Measurements from ENCODE around the gene AGPAT4. TPM values are rescaled to one million over a fixed set of nuclear protein-coding genes. Genes with fewer than 3 reads are reported as not detected.

The AGPAT4 gene
- total RNA-seq, 2 donors from 2014 or later: 15.9 to 19.2 TPM

DNA sequence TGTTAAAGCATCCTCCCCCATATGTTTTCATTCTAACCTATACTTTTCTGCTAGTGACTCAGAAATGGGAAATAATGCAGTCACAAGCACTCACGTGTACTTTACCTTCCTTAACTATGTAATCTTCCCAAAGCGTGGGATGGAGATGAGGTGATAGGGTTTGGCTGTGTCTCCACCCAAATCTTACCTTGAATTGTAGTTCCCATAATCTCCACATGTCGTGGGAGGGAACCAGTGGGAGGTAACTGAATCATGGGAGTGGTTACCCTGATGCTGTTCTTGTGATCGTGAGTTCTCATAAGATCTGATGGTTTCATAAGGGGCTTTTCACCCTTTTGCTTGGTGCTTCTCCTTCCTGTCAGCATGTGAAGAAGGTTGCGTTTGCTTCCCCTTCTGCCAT, 35.4 kb downstream of the AGPAT4 start:
- Mint-ChIP-seq H3K4me3 (no peak overlapping the region), H3K27ac (peak overlapping the region; percentile 72), H3K36me3 (ENCODE audit: low read depth) (no peaks in the 10 kb centered on the region), H3K27me3 (no peaks in the 10 kb centered on the region), H3K4me1 (peaks cover 18% of the 10 kb centered on the region)
- DNase-seq (no peak), ATAC-seq (no peak)
- no peaks in the 10 kb centered on the region for H3K9me3 ChIP-seq (ENCODE audit: control insufficient read depth, low read length, poor library complexity, severe bottlenecking)

DNA sequence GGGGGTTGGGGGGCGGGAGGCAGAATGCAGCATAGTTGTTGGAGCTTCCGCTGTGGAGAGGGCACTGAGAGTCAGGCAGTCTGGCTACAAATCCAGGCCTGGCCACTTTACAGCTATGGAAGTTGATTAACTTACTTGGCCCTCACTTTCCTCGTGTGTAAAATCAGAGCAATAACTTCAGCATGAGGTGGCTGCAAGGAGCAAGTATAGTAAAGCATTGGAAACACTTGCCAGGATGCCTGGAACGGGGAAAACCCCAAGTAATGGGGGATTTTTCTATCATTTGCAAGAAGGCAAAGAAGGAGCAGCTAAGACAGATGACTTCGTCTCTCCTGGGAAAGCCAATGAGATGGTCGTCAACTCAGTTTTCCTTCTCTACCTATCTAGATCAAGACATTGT, 35.8 kb downstream of the AGPAT4 start:
- no peaks in the 10 kb centered on the region for H3K36me3 Mint-ChIP-seq (ENCODE audit: low read depth)
- no peaks in the 10 kb centered on the region for H3K27me3 Mint-ChIP-seq
- DNase-seq: no peak
- no peak overlapping the region for H3K4me3 Mint-ChIP-seq
- H3K9me3 ChIP-seq (ENCODE audit: control insufficient read depth, low read length, poor library complexity, severe bottlenecking): no peaks in the 10 kb centered on the region
- H3K27ac Mint-ChIP-seq: peak overlapping the region; percentile 72
- H3K4me1 Mint-ChIP-seq: peaks cover 17% of the 10 kb centered on the region
- ATAC-seq: no peak

DNA sequence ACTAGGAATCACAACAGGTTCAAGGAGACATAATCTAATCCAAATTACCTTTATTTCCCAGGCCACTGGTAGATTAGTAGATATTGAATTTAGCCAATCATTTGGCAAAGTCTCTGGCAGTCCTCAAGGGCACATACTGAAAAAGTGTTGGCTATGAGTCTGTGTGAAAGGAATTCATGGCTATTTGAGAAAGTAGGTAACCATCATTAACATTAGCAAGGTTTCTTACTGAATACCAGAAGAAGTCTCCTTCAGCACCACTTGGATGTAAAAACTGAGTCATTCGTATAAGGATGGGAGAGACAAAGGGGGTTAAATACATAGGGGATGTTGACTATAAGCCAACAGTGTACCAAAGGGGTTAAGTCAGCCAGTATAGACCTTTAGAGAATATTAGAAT, 36.7 kb downstream of the AGPAT4 start:
- ATAC-seq (no peak), DNase-seq (no peak)
- H3K4me3 Mint-ChIP-seq: no peak overlapping the region
- H3K27ac Mint-ChIP-seq: peak overlapping the region; percentile 51
- no peaks in the 10 kb centered on the region for H3K27me3 Mint-ChIP-seq
- H3K4me1 Mint-ChIP-seq: peaks cover 17% of the 10 kb centered on the region
- H3K9me3 ChIP-seq (ENCODE audit: control insufficient read depth, low read length, poor library complexity, severe bottlenecking): no peaks in the 10 kb centered on the region
- no peaks in the 10 kb centered on the region for H3K36me3 Mint-ChIP-seq (ENCODE audit: low read depth)

DNA sequence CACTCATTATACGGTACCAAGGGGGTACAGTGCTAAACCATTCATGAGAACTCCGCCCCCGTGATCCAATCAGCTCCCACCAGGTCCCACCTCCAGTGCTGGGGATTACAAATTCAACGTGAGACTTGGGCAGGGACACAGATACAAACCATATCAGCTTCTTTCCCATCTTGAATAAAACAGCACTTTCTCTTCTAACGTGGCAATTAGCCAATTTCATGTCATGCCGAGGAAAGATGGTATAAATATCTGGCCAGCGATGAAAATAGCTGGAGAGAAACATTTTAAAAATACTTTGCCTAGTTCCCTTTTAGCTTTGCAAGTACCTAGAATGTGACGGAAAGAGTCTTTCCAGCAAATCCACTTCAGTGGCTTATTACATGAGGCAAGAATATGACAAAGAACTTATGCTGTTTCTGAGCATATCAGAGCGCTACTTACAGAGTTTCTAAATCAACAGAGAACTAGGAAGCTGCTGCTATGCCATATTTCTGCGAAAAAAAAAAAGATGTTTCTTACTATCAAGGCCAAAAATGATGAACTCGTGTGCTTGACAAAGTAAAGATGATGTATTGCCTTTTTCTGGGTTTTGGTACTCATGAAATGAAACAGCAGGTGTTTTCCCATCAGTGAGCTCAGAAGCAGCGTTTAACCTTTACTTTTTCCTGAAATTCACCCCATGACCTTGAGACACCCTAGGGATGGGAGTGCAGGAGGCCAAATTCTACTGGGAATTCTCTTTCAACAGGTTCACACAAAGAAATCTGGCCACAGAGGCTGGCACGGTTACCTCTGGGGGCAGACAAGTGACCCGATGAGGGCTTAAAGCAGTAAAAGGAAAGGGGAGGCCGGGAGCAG, 37.9 kb downstream of the AGPAT4 start:
- peaks cover 2% of the 10 kb centered on the region for H3K36me3 Mint-ChIP-seq (ENCODE audit: low read depth)
- H3K27ac Mint-ChIP-seq: peak overlapping the region; percentile 51
- H3K9me3 ChIP-seq (ENCODE audit: control insufficient read depth, low read length, poor library complexity, severe bottlenecking): no peaks in the 10 kb centered on the region
- ATAC-seq: no peak
- DNase-seq: no peak
- peaks cover 17% of the 10 kb centered on the region for H3K4me1 Mint-ChIP-seq
- H3K27me3 Mint-ChIP-seq: no peaks in the 10 kb centered on the region
- H3K4me3 Mint-ChIP-seq: no peak overlapping the region

DNA sequence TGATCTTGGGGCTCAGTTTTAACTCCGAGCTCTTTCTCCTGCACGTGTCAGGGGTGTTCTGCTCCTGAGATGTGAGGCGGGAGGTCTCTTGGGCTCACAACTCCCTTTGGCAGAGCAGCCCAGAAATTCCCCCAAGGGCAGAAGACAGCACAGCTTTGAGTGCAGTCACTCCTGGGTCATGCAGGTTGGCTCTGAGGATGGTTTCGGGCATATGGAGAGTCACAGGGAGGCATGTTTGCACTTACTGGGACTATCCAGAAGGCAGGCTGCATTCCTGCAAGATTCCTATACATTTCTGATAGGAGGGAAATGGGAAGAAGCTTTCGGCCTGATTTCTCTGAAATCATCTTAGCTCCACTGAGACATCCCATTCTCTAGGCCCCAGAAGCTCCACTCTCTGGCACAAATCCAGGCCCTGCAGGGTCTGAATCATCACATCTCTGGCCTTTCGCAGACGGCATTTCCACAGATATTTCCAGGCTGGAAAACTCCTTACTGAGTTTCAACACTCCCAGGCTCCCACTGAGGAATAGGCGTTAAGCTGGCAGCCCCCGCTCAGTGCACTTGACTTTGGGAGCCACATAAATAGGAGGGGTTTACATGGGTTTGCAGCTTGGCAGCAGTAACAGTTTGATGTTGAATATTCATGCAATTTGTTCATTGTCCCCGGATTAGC, 39.7 kb downstream of the AGPAT4 start:
- Mint-ChIP-seq H3K27me3 (no peaks in the 10 kb centered on the region), H3K27ac (no peak overlapping the region), H3K4me1 (peaks cover 13% of the 10 kb centered on the region), H3K4me3 (no peak overlapping the region), H3K36me3 (ENCODE audit: low read depth) (peaks cover 2% of the 10 kb centered on the region)
- DNase-seq (no peak), ATAC-seq (no peak)
- no peaks in the 10 kb centered on the region for H3K9me3 ChIP-seq (ENCODE audit: control insufficient read depth, low read length, poor library complexity, severe bottlenecking)

DNA sequence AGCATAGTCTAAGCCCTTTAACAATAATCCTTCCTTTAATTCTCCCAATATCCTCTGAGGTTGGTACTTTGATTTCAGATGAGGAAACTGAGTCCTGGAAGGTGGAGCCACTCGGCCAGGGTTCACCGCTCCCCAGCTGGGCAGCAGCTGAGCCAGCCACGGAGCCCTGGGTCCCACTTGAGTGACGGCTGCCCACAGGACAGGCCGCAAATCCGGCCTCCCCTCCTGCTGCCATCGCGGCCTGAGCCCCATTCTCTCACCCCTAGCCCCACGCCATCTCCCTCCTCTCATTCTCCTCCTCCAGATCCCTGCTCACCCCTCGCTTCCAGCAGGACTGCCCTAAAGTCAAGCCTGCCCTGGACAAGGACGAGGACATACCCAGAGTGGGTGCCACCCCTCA, 41.4 kb downstream of the AGPAT4 start:
- H3K36me3 Mint-ChIP-seq (ENCODE audit: low read depth): peaks cover 2% of the 10 kb centered on the region
- peaks cover 22% of the 10 kb centered on the region for H3K4me1 Mint-ChIP-seq
- H3K4me3 Mint-ChIP-seq: no peak overlapping the region
- H3K9me3 ChIP-seq (ENCODE audit: control insufficient read depth, low read length, poor library complexity, severe bottlenecking): no peaks in the 10 kb centered on the region
- no peaks in the 10 kb centered on the region for H3K27me3 Mint-ChIP-seq
- no peak for ATAC-seq
- DNase-seq: no peak
- H3K27ac Mint-ChIP-seq: peak overlapping the region; percentile 10

DNA sequence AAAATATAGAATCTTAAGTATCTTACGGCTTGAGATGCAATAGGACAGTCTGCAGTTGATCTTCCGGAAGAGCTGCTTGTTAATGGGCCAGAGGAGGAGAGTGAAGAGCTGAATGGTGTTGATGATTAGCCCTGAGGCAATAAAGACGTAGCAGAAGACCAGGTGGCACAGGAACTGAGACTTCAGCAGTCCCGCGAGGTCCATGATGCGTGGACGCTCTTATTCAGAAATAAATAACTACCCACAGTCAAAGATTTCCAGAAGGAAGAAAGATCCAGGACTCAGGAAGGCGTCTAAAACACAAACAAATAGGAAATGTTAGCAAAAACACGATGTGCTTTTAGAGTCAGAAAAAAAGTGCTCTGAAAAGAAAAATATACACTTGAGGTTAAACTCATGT, 41.9 kb downstream of the AGPAT4 start:
- H3K27me3 Mint-ChIP-seq: no peaks in the 10 kb centered on the region
- DNase-seq (no peak), ATAC-seq (no peak)
- no peak overlapping the region for H3K4me3 Mint-ChIP-seq
- peaks cover 2% of the 10 kb centered on the region for H3K36me3 Mint-ChIP-seq (ENCODE audit: low read depth)
- no peaks in the 10 kb centered on the region for H3K9me3 ChIP-seq (ENCODE audit: control insufficient read depth, low read length, poor library complexity, severe bottlenecking)
- peaks cover 26% of the 10 kb centered on the region for H3K4me1 Mint-ChIP-seq
- no peak overlapping the region for H3K27ac Mint-ChIP-seq

DNA sequence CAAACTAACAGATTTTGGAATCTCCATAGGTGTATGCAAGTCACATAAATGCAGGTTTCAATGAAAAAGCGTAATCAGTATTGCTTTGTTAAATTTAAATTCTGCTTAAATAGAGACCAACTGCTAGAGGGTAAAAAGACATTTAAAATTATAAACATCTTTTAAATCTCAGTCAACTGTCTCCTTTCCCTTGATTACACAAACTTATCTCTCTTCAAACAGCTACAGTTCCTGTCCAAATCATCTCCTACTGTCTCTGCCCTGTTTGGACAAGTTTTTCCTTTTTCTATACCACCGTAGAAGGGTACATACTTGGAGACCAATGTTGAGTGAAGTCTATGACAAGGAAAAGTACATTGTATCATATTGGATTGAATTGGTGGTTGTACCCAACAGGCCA, 43.5 kb downstream of the AGPAT4 start:
- Mint-ChIP-seq H3K27ac (peak overlapping the region; percentile 99), H3K36me3 (ENCODE audit: low read depth) (peaks cover 2% of the 10 kb centered on the region), H3K4me3 (no peak overlapping the region), H3K27me3 (no peaks in the 10 kb centered on the region), H3K4me1 (peaks cover 32% of the 10 kb centered on the region)
- DNase-seq (no peak), ATAC-seq (no peak)
- no peaks in the 10 kb centered on the region for H3K9me3 ChIP-seq (ENCODE audit: control insufficient read depth, low read length, poor library complexity, severe bottlenecking)

DNA sequence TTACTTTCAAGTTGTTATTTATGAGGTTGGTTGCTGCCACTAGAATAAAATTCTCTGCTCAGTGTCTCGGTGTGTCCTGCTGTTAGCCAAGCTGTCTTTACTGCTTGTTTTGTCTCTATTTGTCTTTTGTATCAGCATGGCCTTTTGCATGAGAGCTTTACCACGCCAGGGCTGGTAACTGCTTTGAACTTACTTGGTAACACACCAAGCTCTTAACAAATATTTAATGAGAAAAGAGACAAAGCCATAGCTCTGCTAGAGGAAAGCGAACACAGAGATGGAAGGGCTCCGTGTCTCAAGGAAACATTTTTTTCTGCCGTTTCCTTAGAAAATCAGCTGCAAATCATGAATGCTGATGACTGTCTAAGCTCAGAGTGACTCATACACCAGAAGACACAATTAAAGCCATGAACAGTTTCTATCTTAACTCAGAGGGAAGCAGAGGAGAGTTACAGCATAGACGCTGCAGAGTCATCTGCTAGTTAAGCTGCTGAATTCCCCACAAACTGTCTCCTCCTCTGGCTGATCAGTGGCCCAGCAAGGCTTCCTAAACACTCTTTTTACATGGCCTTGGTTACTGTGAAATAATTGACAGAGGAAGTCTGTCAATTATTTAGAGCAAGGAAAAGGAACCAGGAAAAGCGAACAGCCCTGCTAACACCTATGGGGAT, 44.8 kb downstream of the AGPAT4 start:
- H3K36me3 Mint-ChIP-seq (ENCODE audit: low read depth): peaks cover 2% of the 10 kb centered on the region
- no peaks in the 10 kb centered on the region for H3K9me3 ChIP-seq (ENCODE audit: control insufficient read depth, low read length, poor library complexity, severe bottlenecking)
- H3K4me3 Mint-ChIP-seq: peak overlapping the region; percentile 72
- H3K27ac Mint-ChIP-seq: peak overlapping the region; percentile 99
- H3K27me3 Mint-ChIP-seq: no peaks in the 10 kb centered on the region
- peaks cover 39% of the 10 kb centered on the region for H3K4me1 Mint-ChIP-seq
- no peak for ATAC-seq
- no peak for DNase-seq

DNA sequence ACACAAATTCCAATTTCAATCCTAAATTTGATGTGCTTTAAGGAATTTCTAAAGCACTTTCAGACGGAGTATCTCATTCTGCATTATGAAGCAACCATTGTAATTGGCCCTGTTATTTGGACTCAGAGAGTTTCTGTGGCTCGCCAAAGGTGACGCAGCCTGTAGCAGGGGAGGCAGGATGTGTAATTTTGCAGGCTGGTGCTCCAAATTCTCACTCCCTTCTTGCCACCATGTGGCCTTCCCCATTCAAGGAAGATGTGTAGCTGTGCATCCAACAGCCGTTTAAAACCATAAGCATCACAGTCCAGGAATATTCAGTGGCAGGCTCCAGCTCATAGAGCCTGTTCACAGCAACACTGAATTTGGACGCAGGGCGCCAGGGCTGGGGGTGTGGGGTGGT, 45.8 kb downstream of the AGPAT4 start:
- peak overlapping the region; percentile 99 for H3K27ac Mint-ChIP-seq

DNA sequence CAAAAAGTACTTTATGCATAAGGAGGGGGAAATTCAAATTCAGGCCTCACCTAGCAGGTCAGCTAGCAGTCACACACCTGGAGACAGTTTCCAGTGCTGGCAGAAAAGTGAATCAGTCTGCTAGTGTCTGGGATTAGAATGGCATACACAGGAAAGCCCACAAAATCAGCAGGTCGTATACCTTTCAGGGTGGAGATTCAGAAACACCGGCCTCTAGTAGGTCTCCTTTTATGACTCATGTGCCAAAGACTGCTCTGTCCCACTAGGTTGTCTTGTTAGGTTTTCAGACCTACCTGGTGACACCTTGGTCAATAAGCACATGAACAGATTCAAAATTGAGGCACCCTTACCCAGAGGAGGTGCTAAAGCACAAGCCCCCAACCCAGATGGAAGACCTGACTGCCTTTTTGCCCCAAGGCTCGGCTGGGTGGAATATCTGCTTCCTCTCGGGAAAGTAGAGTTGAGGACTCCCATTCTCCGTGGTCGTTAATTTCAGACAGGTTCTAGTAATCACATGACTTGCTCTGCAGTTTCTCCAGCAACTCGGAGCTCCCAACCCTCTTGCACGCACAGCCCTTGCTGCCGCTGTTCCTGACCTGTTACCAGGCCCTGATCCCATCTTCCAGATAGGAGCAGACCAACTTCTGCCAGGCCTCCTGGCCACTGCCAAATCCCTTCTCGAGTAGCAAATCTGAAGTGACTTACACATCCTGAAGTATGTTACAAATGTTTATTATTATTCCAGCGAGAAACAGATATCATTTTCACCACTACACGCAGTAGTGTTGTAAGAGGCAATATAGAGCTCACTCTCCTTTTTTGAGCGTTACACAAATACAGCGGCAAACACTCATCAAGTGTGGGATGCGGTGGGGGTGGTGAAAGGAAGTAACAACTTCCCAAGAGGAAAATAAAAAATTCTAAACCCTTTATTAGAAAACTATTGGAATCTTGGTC, 46.6 kb downstream of the AGPAT4 start:
- H3K9me3 ChIP-seq (ENCODE audit: control insufficient read depth, low read length, poor library complexity, severe bottlenecking): no peaks in the 10 kb centered on the region
- DNase-seq (no peak), ATAC-seq (peak; percentile 25)
- Mint-ChIP-seq H3K27ac (peak overlapping the region; percentile 99), H3K27me3 (no peaks in the 10 kb centered on the region), H3K4me3 (peak overlapping the region; percentile 92), H3K36me3 (ENCODE audit: low read depth) (peaks cover 2% of the 10 kb centered on the region), H3K4me1 (peaks cover 46% of the 10 kb centered on the region)

More for the DNA sequence above, 45.8 kb downstream of the AGPAT4 start:
- Mint-ChIP-seq H3K4me1 (peaks cover 46% of the 10 kb centered on the region), H3K27me3 (no peaks in the 10 kb centered on the region), H3K36me3 (ENCODE audit: low read depth) (peaks cover 2% of the 10 kb centered on the region), H3K4me3 (no peak overlapping the region)
- no peaks in the 10 kb centered on the region for H3K9me3 ChIP-seq (ENCODE audit: control insufficient read depth, low read length, poor library complexity, severe bottlenecking)
- DNase-seq (no peak), ATAC-seq (no peak)

DNA sequence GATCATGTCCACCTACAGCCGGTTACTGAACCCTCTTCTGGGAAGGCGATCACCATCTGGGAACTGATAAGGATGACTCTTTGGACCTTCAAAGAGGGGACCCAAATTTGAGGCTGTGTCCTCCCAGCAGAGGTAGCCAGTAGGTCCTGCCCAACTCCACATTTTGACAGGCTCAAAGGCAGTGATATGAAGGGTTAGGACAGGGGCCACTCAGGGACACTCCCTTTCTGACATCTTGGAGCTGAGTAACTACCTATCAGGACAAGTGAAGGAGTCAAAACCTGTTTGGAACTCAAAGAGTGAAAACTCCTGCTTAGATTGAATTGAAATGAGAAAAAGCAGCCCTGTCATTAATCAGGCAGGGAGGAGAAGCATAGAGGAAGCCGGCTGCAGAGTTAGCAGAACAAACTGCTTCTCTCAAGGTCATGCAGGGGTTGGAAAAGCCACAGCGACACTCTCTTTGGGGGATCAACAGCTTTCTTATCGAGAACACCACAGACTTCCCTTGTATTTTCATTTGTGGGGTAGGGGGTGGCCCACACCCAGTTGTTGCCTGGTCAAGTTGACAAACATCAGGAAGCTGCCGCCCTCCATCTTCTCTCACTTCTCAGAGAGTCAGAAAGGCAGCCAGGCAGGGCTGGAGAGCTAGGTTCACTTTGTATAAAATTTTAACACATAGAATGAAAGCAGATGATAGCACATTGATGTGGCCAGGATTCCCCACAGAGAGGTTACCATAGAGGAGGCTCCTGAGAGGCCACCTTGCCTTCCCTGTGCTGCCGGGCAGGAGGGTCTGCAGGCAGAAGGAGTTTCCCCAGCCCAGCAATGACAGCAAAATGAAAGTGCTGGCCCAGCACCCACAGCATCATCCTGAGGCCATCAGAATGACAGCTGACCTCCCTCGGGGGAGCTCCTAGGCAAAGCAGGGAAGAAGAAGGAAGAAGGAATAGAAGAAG, 47.6 kb downstream of the AGPAT4 start:
- no peak for DNase-seq
- ATAC-seq: peak; percentile 72
- Mint-ChIP-seq H3K27me3 (no peaks in the 10 kb centered on the region), H3K27ac (peak overlapping the region; percentile 99), H3K4me3 (peak overlapping the region; percentile 92), H3K4me1 (peaks cover 50% of the 10 kb centered on the region), H3K36me3 (ENCODE audit: low read depth) (peaks cover 7% of the 10 kb centered on the region)
- no peaks in the 10 kb centered on the region for H3K9me3 ChIP-seq (ENCODE audit: control insufficient read depth, low read length, poor library complexity, severe bottlenecking)
